LHCN-M2 (cell line): Measurements from ENCODE around the gene ALPL. TPM values are rescaled to one million over a fixed set of nuclear protein-coding genes. Genes with fewer than 3 reads are reported as not detected.
"Not testable (repeated sequence)": the region's sequence is repeated elsewhere in the genome, so short reads cannot be mapped to it uniquely, and the experiment has no call there.

ENCODE experiments used
- DNase-seq: peaks from one replicate; pipeline ENCODE4 v3.0.0-alpha.2; 2012; ENCODE audit warnings: low read depth
- total RNA-seq: library from RNA; depleted of rRNA; stranded (reverse); fragments of >200 nt; gene quantifications from 2 replicates; pipeline ENCODE4 v1.2.3, GENCODE V29; 2014

Gene ALPL
- total RNA-seq, 1 experiment from 2014 or later: 128 TPM

GRCh38 chr1:21507511-21508270 is 1.5 kb upstream of the ALPL start:
- no peak for DNase-seq

GRCh38 chr1:21508580-21509350 is 458 bp upstream of the ALPL start:
- peak; percentile 29 for DNase-seq

- DNase-seq: no peak
Observed at GRCh38 chr1:21510113-21510493, 880 bp downstream of the ALPL start.

- DNase-seq: no peak
Observed at GRCh38 chr1:21510885-21511578, 1.8 kb downstream of the ALPL start.

GRCh38 chr1:21511579-21512522 is 2.6 kb downstream of the ALPL start:
- DNase-seq: peak; percentile 92

- no peak for DNase-seq
Observed at GRCh38 chr1:21514245-21514644, 5.0 kb downstream of the ALPL start.

GRCh38 chr1:21517161-21517589 is 8.0 kb downstream of the ALPL start:
- no peak for DNase-seq

- no peak for DNase-seq
Observed at GRCh38 chr1:21517660-21518480, 8.6 kb downstream of the ALPL start.

- no peak for DNase-seq
Observed at GRCh38 chr1:21518774-21519455, 9.7 kb downstream of the ALPL start.

- DNase-seq: not testable (repeated sequence)
Observed at GRCh38 chr1:21519486-21520070, 10.4 kb downstream of the ALPL start.

- peak; percentile 56 for DNase-seq
Observed at GRCh38 chr1:21520899-21521716, 11.9 kb downstream of the ALPL start.

GRCh38 chr1:21521717-21522060 is 12.5 kb downstream of the ALPL start:
- DNase-seq: no peak

- no peak for DNase-seq
Observed at GRCh38 chr1:21522525-21523038, 13.4 kb downstream of the ALPL start.

GRCh38 chr1:21523297-21523813 is 14.1 kb downstream of the ALPL start:
- no peak for DNase-seq

- DNase-seq: no peak
Observed at GRCh38 chr1:21524220-21524619, 15.0 kb downstream of the ALPL start.

- DNase-seq: no peak
Observed at GRCh38 chr1:21524686-21525339, 15.6 kb downstream of the ALPL start.

GRCh38 chr1:21525340-21525717 is 16.1 kb downstream of the ALPL start:
- no peak for DNase-seq

- no peak for DNase-seq
Observed at GRCh38 chr1:21526441-21526840, 17.2 kb downstream of the ALPL start.
